Ovary (tissue), 3 donors: ENCODE measurements around the gene ADRA2C.

ENCODE experiments used
- CTCF ChIP-seq, 3 donors: fragments of 450-650 bp in 2 of 3; fragments of 200-600 bp in 1 of 3; IDR thresholded peaks; one replicate each; pipeline versions ENCODE4 v1.5.1 to v1.8.0; 2016 to 2022; ENCODE audit warnings: antibody characterized with exemption in 3 of 3, mild to moderate bottlenecking in 1 of 3
- EP300 ChIP-seq: sonication (generic); formaldehyde crosslinking; IDR thresholded peaks from one replicate; pipeline ENCODE4 v1.6.1; 2017; ENCODE audit warnings: antibody characterized with exemption
- POLR2A ChIP-seq: fragments of 450-650 bp; IDR thresholded peaks from one replicate; pipeline ENCODE4 v1.6.1; 2017; ENCODE audit warnings: antibody characterized with exemption, mild to moderate bottlenecking, moderate library complexity
- donor health status: DM: no; HTN: no; CAD: no.

GRCh38 chr4:3766785-3767569 lies 792 bp downstream of the ADRA2C start:
- no peak for TF ChIP-seq POLR2A
- no peak for TF ChIP-seq CTCF (IDR thresholded peaks at IDR 0.05)
- TF ChIP-seq EP300, result no peak
